HG02642 (cell line): ENCODE data around the gene OR7A5.
"Not testable (repeated sequence)": the region's sequence is repeated elsewhere in the genome, so short reads cannot be mapped to it uniquely, and the experiment has no call there.

Experiments
- ATAC-seq: cut with Tn5 transposase; IDR thresholded peaks from one replicate; pipeline ENCODE4 v1.9.1; 2021; ENCODE audit warnings: mild to moderate bottlenecking; ENCODE audit not compliant: unreplicated experiment, poor library complexity

Gene OR7A5

GRCh38 chr19:14835011-14835410 is at the start of gene OR7A5, which contains the start of gene OR7C1:
Gene OR7A5, minus strand, starts transcription at chr19:14835185. Its CDS starts 6,944 bp downstream, at chr19:14828241.
Gene OR7C1, minus strand, starts transcription at chr19:14835185. Its CDS starts 35,049 bp downstream, at chr19:14800136.
- ATAC-seq: no peak

GRCh38 chr19:14871619-14872230 is 36.7 kb upstream of the OR7A5 start:
- ATAC-seq: no peak

- ATAC-seq: no peak
Measured at GRCh38 chr19:14868497-14868896, 33.5 kb upstream of the OR7A5 start.

- ATAC-seq: no peak
Measured at GRCh38 chr19:14848822-14849221, 13.8 kb upstream of the OR7A5 start, which contains the start of gene OR7A10. Gene OR7A10, minus strand, starts transcription at chr19:14848922. Its CDS starts 7,045 bp downstream, at chr19:14841877.

- no peak for ATAC-seq
Measured at GRCh38 chr19:14843578-14843977, 8.6 kb upstream of the OR7A5 start.

GRCh38 chr19:14843169-14843568 is 8.2 kb upstream of the OR7A5 start:
- ATAC-seq: no peak

- no peak for ATAC-seq
Measured at GRCh38 chr19:14840206-14840605, 5.2 kb upstream of the OR7A5 start.

GRCh38 chr19:14837391-14837790 is 2.4 kb upstream of the OR7A5 start:
- ATAC-seq: no peak

- no peak for ATAC-seq
Measured at GRCh38 chr19:14830702-14831101, 4.3 kb downstream of the OR7A5 start.

GRCh38 chr19:14826006-14826405 is 9.0 kb downstream of the OR7A5 start:
- no peak for ATAC-seq

GRCh38 chr19:14821937-14822336 is 13.0 kb downstream of the OR7A5 start:
- ATAC-seq: no peak

GRCh38 chr19:14818588-14818987 is 16.4 kb downstream of the OR7A5 start:
- ATAC-seq: no peak

GRCh38 chr19:14817052-14817451 is 17.9 kb downstream of the OR7A5 start:
- ATAC-seq: no peak

GRCh38 chr19:14814982-14815652 is 19.9 kb downstream of the OR7A5 start:
- no peak for ATAC-seq

GRCh38 chr19:14809272-14810057 is 25.5 kb downstream of the OR7A5 start:
- no peak for ATAC-seq

GRCh38 chr19:14804765-14805164 is 30.2 kb downstream of the OR7A5 start:
- no peak for ATAC-seq

GRCh38 chr19:14798760-14799159 is 36.2 kb downstream of the OR7A5 start:
- no peak for ATAC-seq

- ATAC-seq: no peak
Measured at GRCh38 chr19:14796021-14796420, 39.0 kb downstream of the OR7A5 start.

GRCh38 chr19:14795078-14795721 is 39.8 kb downstream of the OR7A5 start:
- no peak for ATAC-seq

- not testable (repeated sequence) for ATAC-seq
Measured at GRCh38 chr19:14792250-14792649, 42.7 kb downstream of the OR7A5 start.

GRCh38 chr19:14786421-14786851 is 48.5 kb downstream of the OR7A5 start:
- ATAC-seq: no peak
